K562 (cell line): ENCODE results near the gene DDX39A. TPM values are rescaled to one million over a fixed set of nuclear protein-coding genes. Genes with fewer than 3 reads are reported as not detected.

Experiments
- ATAC-seq: fragments of 200-7000 bp; cut with Tn5 transposase; 3 replicates; pipeline ENCODE4 v1.9.1; 2020; ENCODE audit warnings: moderate library complexity
- BruUV-seq: library from RNA; stranded (reverse); fragments of 400-500 nt; replicated peaks from 2 replicates; lab custom pipeline; 2021; lab: Mats Ljungman, UMichigan
- CTCF ChIA-PET: fragments of 300-600 bp; formaldehyde crosslinking; extraction: SDS; loops from one replicate; lab custom pipeline; 2021; ENCODE audit warnings: low intra/inter-chr PET ratio; lab: Yijun Ruan, JAX
- POLR2A ChIA-PET: fragments of 300-600, 350-650 bp; sonication (Branson Sonifier 250); formaldehyde crosslinking; extraction: SDS; loops from one replicate; lab custom pipeline; 2021; ENCODE audit warnings: antibody characterized with exemption, inconsistent platforms; lab: Yijun Ruan, JAX
- DNase-seq, 4 experiments: peaks; one replicate each; pipeline versions ENCODE4 v3.0.0 to v3.0.0-alpha.2; 2011 to 2018; ENCODE audit warnings: low spot score in 3 of 4, mixed read lengths in 3 of 4; ENCODE audit errors: extremely low read depth in 1 of 4
- FAIRE-seq: peaks from 2 replicates; lab custom pipeline; 2011; peaks lifted over from hg19 to GRCh38; lab: Jason Lieb, UNC
- H2AFZ ChIP-seq: 2 replicates; pipeline ENCODE4 v1.6.0; 2011; ENCODE audit warnings: low read depth, low read length, control low read depth, inconsistent platforms
- H3K27ac ChIP-seq: fragments of 200-600 bp; 3 replicates; pipeline ENCODE4 v1.8.0; 2011; ENCODE audit warnings: low read depth, mild to moderate bottlenecking, control low read depth, inconsistent platforms, low read length, moderate library complexity, mixed read lengths; ENCODE audit errors: extremely low read depth
- H3K27me3 ChIP-seq, 2 experiments: fragments of 300-600 bp in 1 of 2; 2 replicates in 1 of 2; 3 replicates in 1 of 2; pipeline versions ENCODE4 v1.6.0 to v1.8.0; 2011; ENCODE audit warnings: inconsistent platforms in 2 of 2, low read length in 2 of 2, mild to moderate bottlenecking in 1 of 2, mixed read lengths in 1 of 2, moderate library complexity in 1 of 2; ENCODE audit not compliant: control insufficient read depth in 2 of 2, insufficient read depth in 2 of 2
- H3K36me3 ChIP-seq: fragments of 300-600 bp; 3 replicates; pipeline ENCODE4 v1.8.0; 2011; ENCODE audit warnings: mild to moderate bottlenecking, low read length, inconsistent platforms; ENCODE audit not compliant: control insufficient read depth, insufficient read depth
- H3K4me1 ChIP-seq, 2 experiments: fragments of 200-600 bp in 1 of 2; replicated peaks in 1 of 2; 2 replicates in 1 of 2; 3 replicates in 1 of 2; pipeline versions ENCODE4 v1.5.1 to v1.8.0; 2011; ENCODE audit warnings: inconsistent platforms in 2 of 2, low read length in 2 of 2, mild to moderate bottlenecking in 1 of 2, mixed read lengths in 1 of 2, moderate library complexity in 1 of 2; ENCODE audit not compliant: control insufficient read depth in 2 of 2, insufficient read depth in 2 of 2
- H3K4me2 ChIP-seq: 2 replicates; pipeline ENCODE4 v1.6.1; 2011; ENCODE audit warnings: low read length, control low read depth, inconsistent platforms, mixed read lengths; ENCODE audit not compliant: insufficient read depth
- H3K4me3 ChIP-seq: fragments of 200-600 bp; sonication (generic), shearing (Covaris generic); 2 replicates; pipeline ENCODE4 v1.5.1; 2016; ENCODE audit warnings: control low read depth, inconsistent platforms
- H3K79me2 ChIP-seq: fragments of 200-600 bp; 3 replicates; pipeline ENCODE4 v1.8.0; 2011; ENCODE audit warnings: low read length, inconsistent platforms; ENCODE audit not compliant: control insufficient read depth, insufficient read depth
- H3K9ac ChIP-seq, 2 experiments: 2 replicates each; pipeline versions ENCODE4 v1.6.0 to v1.6.1; 2011; ENCODE audit warnings: low read depth in 2 of 2, low read length in 2 of 2, control low read depth in 1 of 2, inconsistent platforms in 1 of 2, mild to moderate bottlenecking in 1 of 2, mixed read lengths in 1 of 2; ENCODE audit not compliant: insufficient read depth in 1 of 2
- H3K9me1 ChIP-seq: one replicate; pipeline ENCODE4 v1.6.0; 2011; ENCODE audit warnings: inconsistent platforms, mild to moderate bottlenecking, low read length, moderate library complexity; ENCODE audit not compliant: control insufficient read depth, insufficient read depth
- H3K9me3 ChIP-seq: replicated peaks from 2 replicates; pipeline ENCODE4 v1.5.1; 2011; ENCODE audit warnings: low read depth, low read length, inconsistent platforms; ENCODE audit not compliant: control insufficient read depth, insufficient read depth
- H4K20me1 ChIP-seq: replicated peaks from 2 replicates; pipeline ENCODE4 v1.6.1; 2011; ENCODE audit warnings: low read length, inconsistent platforms, mixed read lengths; ENCODE audit not compliant: control insufficient read depth, insufficient read depth
- CREB1 ChIP-seq, 2 experiments: sonication (generic) in 1 of 2; formaldehyde crosslinking in 1 of 2; IDR thresholded peaks; 2 replicates each; pipeline versions ENCODE4 v1.6.1 to v1.8.0; 2012 to 2022; ENCODE audit warnings: inconsistent platforms in 1 of 2, mild to moderate bottlenecking in 1 of 2, missing genetic modification reagents in 1 of 2, moderate library complexity in 1 of 2
- E2F5 ChIP-seq: sonication (generic); formaldehyde crosslinking; IDR thresholded peaks from 2 replicates; pipeline ENCODE4 v1.8.0; 2022; ENCODE audit warnings: mild to moderate bottlenecking, missing genetic modification reagents
- KAT8 ChIP-seq: fragments of 450-650 bp; IDR thresholded peaks from 2 replicates; pipeline ENCODE4 v1.6.1; 2016; ENCODE audit warnings: low read depth, mild to moderate bottlenecking
- MLLT1 ChIP-seq, 2 experiments: fragments of 450-650 bp; IDR thresholded peaks; 2 replicates each; pipeline ENCODE4 v1.6.1; 2016
- POLR2G ChIP-seq: fragments of 200-400 bp; formaldehyde crosslinking; IDR thresholded peaks from 2 replicates; pipeline ENCODE4 v1.6.1; 2017; ENCODE audit warnings: low read depth, mild to moderate bottlenecking, antibody characterized with exemption, low read length, moderate library complexity
- RBFOX2 ChIP-seq: fragments of 200-400 bp; formaldehyde crosslinking; IDR thresholded peaks from 2 replicates; pipeline ENCODE4 v1.6.1; 2017; ENCODE audit warnings: low read depth, mild to moderate bottlenecking, low read length, moderate library complexity
- RUNX1 ChIP-seq: sonication (generic); IDR thresholded peaks from 2 replicates; pipeline ENCODE4 v1.6.1; 2016; ENCODE audit warnings: antibody characterized with exemption, low read depth
- ZFP36 ChIP-seq: fragments of 150-350 bp; IDR thresholded peaks from 2 replicates; pipeline ENCODE4 v1.6.1; 2018; ENCODE audit warnings: low read length, low read depth; ENCODE audit not compliant: partially characterized antibody
- ZNF347 ChIP-seq: fragments of 450-650 bp; formaldehyde crosslinking; IDR thresholded peaks from 2 replicates; pipeline ENCODE4 v1.4.0; 2020; ENCODE audit warnings: low read depth, mild to moderate bottlenecking, moderate library complexity
- WGBS: fragments of 100-300 bp; shearing (Covaris generic); methylation state at CpG from one replicate; pipeline ENCODE4 v1.1.6; 2016; ENCODE audit warnings: low coverage, mixed read lengths; ENCODE audit not compliant: insufficient coverage; ENCODE audit errors: missing lambda C conversion rate; 5-methylcytosine and 5-hydroxymethylcytosine counted together
- in situ Hi-C: fragments of 300-500 bp; cut with MboI; formaldehyde crosslinking; loops from 4 replicates; pipeline ENCODE4 v1.15.0; 2018; ENCODE audit warnings: inconsistent platforms, mixed read lengths
- intact Hi-C: fragments of 100-400 bp; cut with micrococcal nuclease; formaldehyde crosslinking; loops from 2 replicates; pipeline ENCODE4 v1.14.2; 2022
- polyA plus RNA-seq, 8 experiments: library from polyadenylated mRNA; depleted of rRNA in 4 of 8; stranded (reverse) in 5 of 8; unstranded in 3 of 8; fragments of >200 nt; fragmentation: Nextera tagmentation in 2 of 8; fragmentation: Illumina TruSeq in 1 of 8; extraction: Ambion mirVana in 2 of 8; extraction: Trizol in 1 of 8; gene quantifications; 2 replicates each; pipeline versions ENCODE4 v1.2.1 to v1.2.3, GENCODE V29; 2011 to 2014; ENCODE audit warnings: inconsistent platforms in 1 of 8, missing spikeins in 1 of 8
- total RNA-seq, 7 experiments: library from RNA; depleted of rRNA in 6 of 7; stranded (reverse); fragments of >200 nt in 6 of 7; fragmentation: Illumina TruSeq in 2 of 7; extraction: Trizol in 2 of 7; gene quantifications; 2 replicates each; pipeline versions ENCODE4 v1.2.1 to v1.2.3, GENCODE V29; 2011 to 2021; ENCODE audit warnings: low replicate concordance in 1 of 7
- TF ChIP-seq, protein P1 (sequence below): fragments of 450-650 bp; conservative IDR thresholded peaks from 2 replicates; pipeline ENCODE4 v1.6.1; 2016; ENCODE audit warnings: missing genetic modification characterization, low read depth, mild to moderate bottlenecking, control low read depth, missing compliant biosample characterization

DDX39A gene
- total and polyA plus RNA-seq, 9 of the 15 experiments (the other 6 are each of a cell fraction or from before 2014, with no cell fraction given) = 90.3 to 250 (median 188) TPM

DNA sequence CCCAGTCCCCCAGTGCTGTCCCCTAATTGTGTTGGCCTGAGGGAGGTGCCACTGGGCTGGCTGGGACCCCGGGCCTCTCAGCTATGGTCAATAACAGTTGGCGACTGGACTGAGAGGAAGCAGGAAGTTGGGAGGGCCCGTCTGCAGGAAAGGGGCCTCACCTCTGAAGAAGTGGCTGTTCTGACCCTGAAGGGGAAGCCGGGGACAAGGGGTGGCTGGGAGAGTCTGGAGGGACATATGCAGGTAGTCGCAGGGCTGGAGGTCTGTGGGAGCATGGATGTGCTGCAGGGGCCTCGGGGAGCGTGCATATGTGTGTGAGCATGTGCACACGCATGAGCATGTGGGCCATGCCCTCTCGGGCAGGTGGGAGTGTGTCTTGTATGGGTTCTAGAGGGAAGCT, 19.9 kb upstream of the DDX39A start:
- CTCF ChIA-PET = no interaction called here
- H2AFZ ChIP-seq = no peak overlapping the region
- H3K9ac ChIP-seq = peak overlapping the region in 1 of 2 experiments; percentile 82; a peak in 2 of 4 replicates
- intact Hi-C loops (loop anchor here (10.0 kb wide), 1 partner anchor 116 kb away; no protein-coding TSS in a partner anchor), in situ Hi-C loops (no loop called here)
- POLR2A ChIA-PET = interaction anchor here (0.9 to 1.0 kb wide), 2 partner anchors 11 to 19 kb away, joined by 3 to 5 read pairs; no protein-coding TSS in a partner anchor
- TF ChIP-seq RBFOX2 = 0 out of 2 replicates have a peak, but pooled peaks have one; percentile 1
- TF ChIP-seq CREB1 (IDR thresholded peaks at IDR 0.05) = no peak
- TF ChIP-seq CREB1 (CRISPR knock-in tag; IDR thresholded peaks at IDR 0.05) = no peak
- TF ChIP-seq POLR2G = peak; percentile 20; the same call in 1 of the 2 replicates
- H3K27ac ChIP-seq = peak overlapping the region; percentile 47; the same call in 1 of the 3 replicates
- H4K20me1 ChIP-seq = peaks cover 3% of the 10 kb centered on the region; the same call in 1 of the 2 replicates
- no peak for ATAC-seq
- no peak for DNase-seq
- no peaks in the 10 kb centered on the region for H3K27me3 ChIP-seq
- peak overlapping the region; percentile 29 for H3K4me2 ChIP-seq
- H3K79me2 ChIP-seq = peaks cover 69% of the 10 kb centered on the region
- no peaks in the 10 kb centered on the region for H3K9me1 ChIP-seq
- WGBS = 65% methylated on average over 8 of the region's 9 CpGs
- no peaks in the 10 kb centered on the region; the same call in 1 of the 2 replicates for H3K9me3 ChIP-seq
- H3K36me3 ChIP-seq = peaks cover 50% of the 10 kb centered on the region
- BruUV-seq = no TSS peak
- H3K4me3 ChIP-seq = no peak overlapping the region
- no peak for FAIRE-seq
- peaks cover 26 to 49% of the 10 kb centered on the region in 2 experiments for H3K4me1 ChIP-seq

GRCh38 chr19:14437578-14438140, 18.5 kb upstream of the DDX39A start:
- CTCF ChIA-PET = no interaction called here
- intact Hi-C loops = loop anchor here (10.0 kb wide), 1 partner anchor 117 kb away; no protein-coding TSS in a partner anchor
- DNase-seq (no peak), FAIRE-seq (no peak), ATAC-seq (no peak)
- H3K79me2 ChIP-seq = peaks cover 79% of the 10 kb centered on the region
- no peaks in the 10 kb centered on the region for H3K9me1 ChIP-seq
- H3K27me3 ChIP-seq = no peaks in the 10 kb centered on the region
- no peak overlapping the region for H3K9ac ChIP-seq
- H3K9me3 ChIP-seq = no peaks in the 10 kb centered on the region
- H3K4me1 ChIP-seq = peaks cover 28 to 62% of the 10 kb centered on the region in 2 experiments
- BruUV-seq = no TSS peak
- H3K36me3 ChIP-seq = peaks cover 37% of the 10 kb centered on the region
- H3K27ac ChIP-seq = no peak overlapping the region
- H2AFZ ChIP-seq = no peak overlapping the region
- WGBS = 70% methylated on average over 7 of the region's 7 CpGs
- H3K4me3 ChIP-seq = no peak overlapping the region
- no peak overlapping the region for H3K4me2 ChIP-seq
- in situ Hi-C loops = no loop called here
- POLR2A ChIA-PET = interaction anchor here (0.7 to 1.5 kb wide), 2 partner anchors 12 to 21 kb away, joined by 3 to 6 read pairs; no protein-coding TSS in a partner anchor
- no peaks in the 10 kb centered on the region; the same call in 1 of the 2 replicates for H4K20me1 ChIP-seq
- TF ChIP-seq ZFP36 = no peak
- TF ChIP-seq, protein P1, sequence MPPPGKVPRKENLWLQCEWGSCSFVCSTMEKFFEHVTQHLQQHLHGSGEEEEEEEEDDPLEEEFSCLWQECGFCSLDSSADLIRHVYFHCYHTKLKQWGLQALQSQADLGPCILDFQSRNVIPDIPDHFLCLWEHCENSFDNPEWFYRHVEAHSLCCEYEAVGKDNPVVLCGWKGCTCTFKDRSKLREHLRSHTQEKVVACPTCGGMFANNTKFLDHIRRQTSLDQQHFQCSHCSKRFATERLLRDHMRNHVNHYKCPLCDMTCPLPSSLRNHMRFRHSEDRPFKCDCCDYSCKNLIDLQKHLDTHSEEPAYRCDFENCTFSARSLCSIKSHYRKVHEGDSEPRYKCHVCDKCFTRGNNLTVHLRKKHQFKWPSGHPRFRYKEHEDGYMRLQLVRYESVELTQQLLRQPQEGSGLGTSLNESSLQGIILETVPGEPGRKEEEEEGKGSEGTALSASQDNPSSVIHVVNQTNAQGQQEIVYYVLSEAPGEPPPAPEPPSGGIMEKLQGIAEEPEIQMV = no peak
- no peak for TF ChIP-seq MLLT1 (IDR thresholded peaks at IDR 0.05)
- TF ChIP-seq RUNX1 = no peak
- no peak for TF ChIP-seq KAT8
- no peak for TF ChIP-seq ZNF347 (CRISPR knock-in tag)
- TF ChIP-seq E2F5 (CRISPR knock-in tag) = no peak
